SU-DHL-6 (cell line): ENCODE measurements around the gene ZNF343.

Experiments
- H2AFZ ChIP-seq: fragments of 200-600 bp; sonication (generic); 2 replicates; pipeline ENCODE4 v1.6.1; 2014; ENCODE audit warnings: low read depth, mild to moderate bottlenecking, moderate library complexity, mixed read lengths, antibody characterized with exemption, low read length; ENCODE audit not compliant: severe bottlenecking
- H3F3A ChIP-seq: fragments of 200-600 bp; shearing (Covaris generic); 2 replicates; pipeline ENCODE4 v1.6.0; 2016; ENCODE audit warnings: antibody characterized with exemption, mild to moderate bottlenecking; ENCODE audit not compliant: insufficient read depth
- H3K27ac ChIP-seq: fragments of 200-600 bp; sonication (generic); 2 replicates; pipeline ENCODE4 v1.5.1; 2016; ENCODE audit warnings: low read depth, mild to moderate bottlenecking, low read length, moderate library complexity, mixed read lengths
- H3K27me3 ChIP-seq: fragments of 200-600 bp; sonication (generic), shearing (Covaris generic); 2 replicates; pipeline ENCODE4 v1.6.0; 2014; ENCODE audit warnings: mild to moderate bottlenecking, low read length
- H3K36me3 ChIP-seq: fragments of 200-600 bp; sonication (generic); 2 replicates; pipeline ENCODE4 v1.6.1; 2014; ENCODE audit warnings: mild to moderate bottlenecking, low read length, mixed read lengths
- H3K4me2 ChIP-seq: fragments of 300-600, 200-600 bp; shearing (Covaris generic), sonication (generic); 2 replicates; pipeline ENCODE4 v1.6.0; 2014; ENCODE audit warnings: low read length, low read depth, mild to moderate bottlenecking; ENCODE audit not compliant: poor library complexity, severe bottlenecking
- H3K4me3 ChIP-seq: fragments of 200-600 bp; sonication (generic); 2 replicates; pipeline ENCODE4 v1.5.1; 2014; ENCODE audit warnings: antibody characterized with exemption, low read length, mild to moderate bottlenecking, mixed read lengths; ENCODE audit not compliant: insufficient read depth, poor library complexity, severe bottlenecking
- H3K79me2 ChIP-seq: fragments of 200-600 bp; sonication (generic); 2 replicates; pipeline ENCODE4 v1.6.1; 2014; ENCODE audit warnings: mild to moderate bottlenecking, low read length, moderate library complexity; ENCODE audit not compliant: insufficient read depth
- H3K9ac ChIP-seq: fragments of 200-600 bp; sonication (generic); 2 replicates; pipeline ENCODE4 v1.7.0; 2014; ENCODE audit warnings: mild to moderate bottlenecking, low read length
- H3K9me2 ChIP-seq: fragments of 200-600 bp; sonication (generic); replicated peaks from 2 replicates; pipeline ENCODE4 v1.6.1; 2014; ENCODE audit warnings: low read length; ENCODE audit not compliant: insufficient read depth
- H3K9me3 ChIP-seq: fragments of 200-600 bp; sonication (generic); 2 replicates; pipeline ENCODE4 v1.6.1; 2014; ENCODE audit warnings: low read length, mixed read lengths; ENCODE audit not compliant: insufficient read depth
- H4K20me1 ChIP-seq: fragments of 200-600 bp; sonication (generic); 2 replicates; pipeline ENCODE4 v1.6.1; 2014; ENCODE audit warnings: low read depth, mild to moderate bottlenecking, antibody characterized with exemption, low read length, moderate library complexity, mixed read lengths
- EZH2phosphoT487 ChIP-seq: fragments of 200-600 bp; sonication (generic), shearing (Covaris generic); conservative IDR thresholded peaks from 2 replicates; pipeline ENCODE4 v1.6.1; 2018; ENCODE audit warnings: mild to moderate bottlenecking, antibody characterized with exemption, low read length, moderate library complexity, mixed read lengths
- TF ChIP-seq, protein P1 (sequence below): fragments of 200-600 bp; sonication (generic); IDR thresholded peaks from one replicate; pipeline ENCODE4 v1.5.1; 2017; ENCODE audit warnings: antibody characterized with exemption, mild to moderate bottlenecking, low read length, moderate library complexity; ENCODE audit not compliant: insufficient read depth, poor library complexity, severe bottlenecking

Gene ZNF343

GRCh38 chr20:2458919-2459499 is 49.7 kb downstream of the ZNF343 start:
- Histone ChIP-seq H3K4me2 (no peak overlapping the region), H3K9ac (no peak overlapping the region), H3K36me3 (peaks cover 48% of the 10 kb centered on the region), H3K4me3 (no peak overlapping the region), H3F3A (peaks cover 55% of the 10 kb centered on the region), H3K9me3 (no peaks in the 10 kb centered on the region), H3K27ac (no peak overlapping the region), H4K20me1 (peaks cover 17% of the 10 kb centered on the region), H3K9me2 (no peaks in the 10 kb centered on the region), H3K27me3 (no peaks in the 10 kb centered on the region), H3K79me2 (no peaks in the 10 kb centered on the region), H2AFZ (no peak overlapping the region)
- TF ChIP-seq EZH2phosphoT487, result no peak
- TF ChIP-seq, protein P1, sequence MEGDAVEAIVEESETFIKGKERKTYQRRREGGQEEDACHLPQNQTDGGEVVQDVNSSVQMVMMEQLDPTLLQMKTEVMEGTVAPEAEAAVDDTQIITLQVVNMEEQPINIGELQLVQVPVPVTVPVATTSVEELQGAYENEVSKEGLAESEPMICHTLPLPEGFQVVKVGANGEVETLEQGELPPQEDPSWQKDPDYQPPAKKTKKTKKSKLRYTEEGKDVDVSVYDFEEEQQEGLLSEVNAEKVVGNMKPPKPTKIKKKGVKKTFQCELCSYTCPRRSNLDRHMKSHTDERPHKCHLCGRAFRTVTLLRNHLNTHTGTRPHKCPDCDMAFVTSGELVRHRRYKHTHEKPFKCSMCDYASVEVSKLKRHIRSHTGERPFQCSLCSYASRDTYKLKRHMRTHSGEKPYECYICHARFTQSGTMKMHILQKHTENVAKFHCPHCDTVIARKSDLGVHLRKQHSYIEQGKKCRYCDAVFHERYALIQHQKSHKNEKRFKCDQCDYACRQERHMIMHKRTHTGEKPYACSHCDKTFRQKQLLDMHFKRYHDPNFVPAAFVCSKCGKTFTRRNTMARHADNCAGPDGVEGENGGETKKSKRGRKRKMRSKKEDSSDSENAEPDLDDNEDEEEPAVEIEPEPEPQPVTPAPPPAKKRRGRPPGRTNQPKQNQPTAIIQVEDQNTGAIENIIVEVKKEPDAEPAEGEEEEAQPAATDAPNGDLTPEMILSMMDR, result no peak

DNA sequence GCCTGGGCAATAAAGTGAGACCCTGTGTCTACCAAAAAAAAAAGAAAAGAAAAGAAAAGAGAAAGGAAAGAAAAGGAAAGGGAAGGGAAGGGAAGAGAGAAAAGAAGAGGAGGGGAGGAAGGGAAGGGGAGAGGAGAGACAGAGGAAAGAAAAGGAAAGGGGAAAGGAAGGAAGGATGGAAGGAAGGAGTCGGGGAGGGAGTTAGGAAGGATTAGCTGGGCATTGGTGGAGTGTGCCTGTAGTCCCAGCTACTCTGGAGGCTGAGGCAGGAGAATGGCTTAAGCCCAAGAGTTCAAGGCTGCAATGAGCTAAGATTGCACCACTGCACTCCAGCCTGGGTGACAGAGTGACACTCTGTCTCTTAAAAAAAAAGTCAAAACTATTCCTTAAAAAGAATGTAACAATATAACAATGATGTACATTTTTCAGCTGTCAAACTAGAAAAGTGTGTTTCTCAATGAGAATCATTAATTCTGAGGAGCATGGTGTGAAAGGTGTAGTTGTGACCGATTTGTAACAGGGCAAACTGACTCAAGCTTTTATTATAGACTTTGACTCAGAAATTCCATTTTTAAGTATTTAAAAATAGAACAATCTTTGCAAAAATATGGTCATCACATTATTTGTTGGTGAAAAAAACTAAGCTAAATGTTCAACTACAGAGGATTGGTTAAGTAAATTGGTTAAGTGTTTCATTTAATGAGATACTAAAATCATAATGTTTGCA is 52.8 kb downstream of the ZNF343 start:
- Histone ChIP-seq H3F3A (peaks cover 37% of the 10 kb centered on the region), H3K9me2 (no peaks in the 10 kb centered on the region), H3K27ac (no peak overlapping the region), H4K20me1 (no peaks in the 10 kb centered on the region; the same call in 1 of the 2 replicates), H2AFZ (no peak overlapping the region), H3K4me2 (no peak overlapping the region), H3K9ac (no peak overlapping the region), H3K79me2 (no peaks in the 10 kb centered on the region), H3K36me3 (peaks cover 18% of the 10 kb centered on the region), H3K9me3 (no peaks in the 10 kb centered on the region), H3K4me3 (no peak overlapping the region), H3K27me3 (no peaks in the 10 kb centered on the region)
- no peak for TF ChIP-seq EZH2phosphoT487
- TF ChIP-seq, protein P1, result no peak

DNA sequence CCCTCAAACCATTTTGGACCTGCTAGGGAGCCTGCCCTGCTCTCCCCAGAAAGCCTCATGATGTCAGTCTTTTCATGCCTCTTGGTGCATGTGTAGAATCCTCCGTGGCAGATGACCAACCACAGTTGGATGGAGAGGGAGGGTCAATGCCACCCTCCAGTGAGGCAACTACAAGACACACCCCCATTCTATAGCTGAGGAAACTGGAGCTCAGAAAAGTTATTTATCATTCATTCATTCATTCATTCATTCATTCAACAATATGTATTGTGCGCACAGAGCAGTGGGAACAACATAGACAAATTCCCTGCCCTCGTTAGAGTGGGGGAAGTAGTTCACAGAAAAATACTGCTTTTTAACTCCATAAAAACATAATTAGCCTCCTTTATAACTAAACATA is 54.9 kb downstream of the ZNF343 start:
- Histone ChIP-seq H3K27ac (no peak overlapping the region), H3K79me2 (no peaks in the 10 kb centered on the region), H3K9me3 (no peaks in the 10 kb centered on the region), H3K4me3 (no peak overlapping the region), H3K27me3 (no peaks in the 10 kb centered on the region), H3F3A (peaks cover 18% of the 10 kb centered on the region), H2AFZ (no peak overlapping the region), H3K9ac (no peak overlapping the region), H3K9me2 (no peaks in the 10 kb centered on the region), H3K4me2 (no peak overlapping the region), H3K36me3 (no peaks in the 10 kb centered on the region), H4K20me1 (no peaks in the 10 kb centered on the region; the same call in 1 of the 2 replicates)
- TF ChIP-seq, protein P1, result no peak
- no peak for TF ChIP-seq EZH2phosphoT487
